ENCODE data around the gene ADAM17. TPM values are rescaled to one million over a fixed set of nuclear protein-coding genes. Genes with fewer than 3 reads are reported as not detected.
A peak's percentile ranks its signal among the peaks of the same experiment; 100 is the strongest.

Gene ADAM17
- total and polyA plus RNA-seq, 2 of the 13 experiments (the other 11 are each of a cell fraction or from before 2014, with no cell fraction given) = 6.5 to 33.4 TPM

DNA sequence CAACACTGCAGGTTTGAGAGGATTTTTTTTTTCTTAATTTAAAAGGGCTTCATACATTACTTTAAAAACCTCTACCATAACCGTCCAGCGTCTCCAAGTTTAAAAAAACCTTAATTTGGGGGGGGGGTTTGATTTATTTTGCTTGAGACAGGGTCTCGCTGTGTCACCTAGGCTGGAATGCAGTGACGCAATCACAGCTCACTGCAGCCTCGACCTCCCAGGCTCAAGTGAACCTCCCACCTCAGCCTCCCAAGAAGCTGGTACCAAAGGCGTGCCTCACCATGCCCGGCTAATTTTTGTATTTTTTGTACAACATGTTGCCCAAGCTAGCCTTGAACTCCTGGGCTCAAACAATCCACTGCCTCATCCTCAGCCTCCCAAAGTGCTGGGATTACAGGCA lies 36.9 kb downstream of the ADAM17 start:
- peaks cover 9 to 53% of the 10 kb centered on the region in 2 experiments for H3K36me3 ChIP-seq (replicated peaks in 1 of 2; ENCODE audit: control insufficient read depth in 1 of 2, insufficient read depth in 2 of 2, low read length in 2 of 2)
- H3K4me2 ChIP-seq (ENCODE audit: low read depth, low read length) = no peak overlapping the region
- H2AFZ ChIP-seq (ENCODE audit: low read length) = no peak overlapping the region
- no peaks in the 10 kb centered on the region for H3K9me3 ChIP-seq (ENCODE audit: low read length)
- TF ChIP-seq CEBPB (IDR thresholded peaks at IDR 0.05; ENCODE audit: borderline replicate concordance, low read depth, low read length) (peak; percentile 61; the same call in 1 of the 2 replicates), RFX3 (CRISPR knock-in tag; IDR thresholded peaks at IDR 0.05) (no peak), TOE1 (CRISPR knock-in tag; IDR thresholded peaks at IDR 0.05) (no peak), ZNF138 (CRISPR knock-in tag; IDR thresholded peaks at IDR 0.05; ENCODE audit: low read depth) (no peak), ZSCAN20 (CRISPR knock-in tag; IDR thresholded peaks at IDR 0.05; ENCODE audit: borderline replicate concordance) (no peak)
- TF ChIP-seq, protein P1, sequence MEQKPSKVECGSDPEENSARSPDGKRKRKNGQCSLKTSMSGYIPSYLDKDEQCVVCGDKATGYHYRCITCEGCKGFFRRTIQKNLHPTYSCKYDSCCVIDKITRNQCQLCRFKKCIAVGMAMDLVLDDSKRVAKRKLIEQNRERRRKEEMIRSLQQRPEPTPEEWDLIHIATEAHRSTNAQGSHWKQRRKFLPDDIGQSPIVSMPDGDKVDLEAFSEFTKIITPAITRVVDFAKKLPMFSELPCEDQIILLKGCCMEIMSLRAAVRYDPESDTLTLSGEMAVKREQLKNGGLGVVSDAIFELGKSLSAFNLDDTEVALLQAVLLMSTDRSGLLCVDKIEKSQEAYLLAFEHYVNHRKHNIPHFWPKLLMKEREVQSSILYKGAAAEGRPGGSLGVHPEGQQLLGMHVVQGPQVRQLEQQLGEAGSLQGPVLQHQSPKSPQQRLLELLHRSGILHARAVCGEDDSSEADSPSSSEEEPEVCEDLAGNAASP (CRISPR knock-in tag; IDR thresholded peaks at IDR 0.05; ENCODE audit: borderline replicate concordance) = no peak
- TF ChIP-seq, protein P2, sequence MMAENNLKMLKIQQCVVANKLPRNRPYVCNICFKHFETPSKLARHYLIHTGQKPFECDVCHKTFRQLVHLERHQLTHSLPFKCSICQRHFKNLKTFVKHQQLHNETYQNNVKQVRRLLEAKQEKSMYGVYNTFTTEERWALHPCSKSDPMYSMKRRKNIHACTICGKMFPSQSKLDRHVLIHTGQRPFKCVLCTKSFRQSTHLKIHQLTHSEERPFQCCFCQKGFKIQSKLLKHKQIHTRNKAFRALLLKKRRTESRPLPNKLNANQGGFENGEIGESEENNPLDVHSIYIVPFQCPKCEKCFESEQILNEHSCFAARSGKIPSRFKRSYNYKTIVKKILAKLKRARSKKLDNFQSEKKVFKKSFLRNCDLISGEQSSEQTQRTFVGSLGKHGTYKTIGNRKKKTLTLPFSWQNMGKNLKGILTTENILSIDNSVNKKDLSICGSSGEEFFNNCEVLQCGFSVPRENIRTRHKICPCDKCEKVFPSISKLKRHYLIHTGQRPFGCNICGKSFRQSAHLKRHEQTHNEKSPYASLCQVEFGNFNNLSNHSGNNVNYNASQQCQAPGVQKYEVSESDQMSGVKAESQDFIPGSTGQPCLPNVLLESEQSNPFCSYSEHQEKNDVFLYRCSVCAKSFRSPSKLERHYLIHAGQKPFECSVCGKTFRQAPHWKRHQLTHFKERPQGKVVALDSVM (CRISPR knock-in tag; IDR thresholded peaks at IDR 0.05) = peak; percentile 88
- in situ Hi-C loops (cut with HindIII; ENCODE audit: extremely low pct_ligation_motif_present, low pct_unique_long_range_greater_than_20kb) = no loop called here
- DNase-seq (ENCODE audit: low spot score) (no peak), FAIRE-seq (no peak), ATAC-seq (no peak)
- no peaks in the 10 kb centered on the region for H3K79me2 ChIP-seq (ENCODE audit: insufficient read depth, low read length)
- POLR2A ChIA-PET = interaction anchor here (1.3 kb wide), 1 partner anchor 37 kb away, joined by 4 read pairs; the partner anchor contains the start of gene ADAM17
- CTCF ChIA-PET (ENCODE audit: low intra/inter-chr PET ratio, low total read pairs) = no interaction called here
- no TSS peak for BruUV-seq (replicated peaks)
- H3K9ac ChIP-seq (ENCODE audit: insufficient read depth, low read depth, low read length) = no peak overlapping the region
- H3K27me3 ChIP-seq (ENCODE audit: control insufficient read depth in 1 of 2, insufficient read depth in 2 of 2, low read length in 2 of 2) = no peaks in the 10 kb centered on the region
- 92% methylated on average over 7 of the region's 7 CpGs for WGBS (ENCODE audit: low lambda C conversion rate)
- H3K27ac ChIP-seq (ENCODE audit: extremely low read length, insufficient read depth, low read length) = no peak overlapping the region
- H4K20me1 ChIP-seq (ENCODE audit: insufficient read depth, low read length) = no peaks in the 10 kb centered on the region
- no peaks in the 10 kb centered on the region for H3K4me1 ChIP-seq (ENCODE audit: insufficient read depth, low read length)
- no peak overlapping the region for H3K4me3 ChIP-seq (replicated peaks in 1 of 3; ENCODE audit: insufficient read depth in 1 of 3, low read depth in 2 of 3, low read length in 3 of 3)
- intact Hi-C loops (cut with micrococcal nuclease; ENCODE audit: unreplicated experiment) = no loop called here
